GM10266 (cell line): ENCODE results near the gene TMEM44.

Experiments used
- DNase-seq: peaks from one replicate; pipeline ENCODE4 v3.0.0; 2012; ENCODE audit errors: extremely low spot score
- CTCF ChIP-seq: IDR thresholded peaks from 2 replicates; pipeline ENCODE4 v1.5.1; 2012; ENCODE audit warnings: mild to moderate bottlenecking, low read depth; ENCODE audit not compliant: control insufficient read depth, insufficient read depth; ENCODE audit errors: missing control alignments

The TMEM44 gene

DNA sequence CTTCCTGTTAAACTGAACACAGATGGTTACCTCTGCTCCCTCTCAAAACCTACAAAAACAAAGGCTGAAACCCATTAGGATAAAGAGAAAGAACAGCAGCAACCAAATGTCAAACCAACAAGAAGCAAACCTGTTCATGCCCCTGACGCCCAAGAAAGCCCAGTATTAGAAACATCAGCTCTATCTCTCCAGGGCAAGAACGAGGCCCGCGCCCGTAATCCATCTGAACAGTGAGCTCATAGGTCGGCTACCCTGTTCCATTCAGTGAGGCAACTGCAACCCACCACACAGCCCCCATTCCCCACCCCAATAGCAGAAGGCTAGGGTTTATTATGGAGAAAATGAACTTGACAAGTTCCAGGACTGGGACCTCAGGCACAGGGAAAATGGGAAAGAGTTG lies 28.7 kb upstream of the TMEM44 start:
- no peak for TF ChIP-seq CTCF
- DNase-seq: no peak

- DNase-seq: no peak
- TF ChIP-seq CTCF: no peak
These were observed 28.2 kb upstream of the TMEM44 start for GRCh38 chr3:194661374-194661773.

GRCh38 chr3:194659778-194660177 lies 26.6 kb upstream of the TMEM44 start:
- no peak for TF ChIP-seq CTCF
- DNase-seq: no peak

DNA sequence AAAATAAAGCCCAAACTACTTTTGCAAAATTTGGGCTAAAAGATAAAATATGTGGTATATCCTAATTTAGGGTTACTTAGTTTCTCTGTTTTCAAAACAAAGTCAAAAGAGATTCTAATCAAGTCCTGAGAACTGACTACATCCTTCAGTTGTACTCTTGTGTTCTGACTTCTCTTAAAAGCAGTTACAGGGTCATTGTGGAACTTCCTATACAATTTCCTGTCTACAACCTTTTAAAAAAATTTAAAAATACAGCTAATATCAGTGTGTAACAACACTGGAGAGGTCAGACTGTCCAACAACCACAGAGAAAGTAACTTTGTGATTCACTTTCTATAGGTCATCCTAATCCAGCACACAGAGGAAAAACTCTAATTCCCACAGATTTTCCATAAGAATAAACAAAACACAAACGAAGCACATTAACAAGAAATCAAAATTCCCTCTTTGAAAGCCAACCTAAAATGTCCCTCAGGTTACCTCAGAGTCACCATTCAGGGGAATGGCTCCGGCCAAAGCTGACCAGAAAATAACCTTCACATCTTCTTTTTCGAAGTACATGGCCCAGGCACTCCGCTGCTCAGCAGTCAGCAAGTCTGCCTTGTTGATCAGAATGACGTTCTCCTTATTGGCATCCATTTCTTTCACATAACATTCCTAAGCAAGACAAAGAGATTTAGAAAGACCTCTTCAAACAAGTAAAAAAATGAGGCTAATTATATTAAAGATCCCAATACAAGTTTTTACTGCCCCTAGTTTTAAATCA lies 25.4 kb upstream of the TMEM44 start:
- no peak for DNase-seq
- TF ChIP-seq CTCF: no peak

DNA sequence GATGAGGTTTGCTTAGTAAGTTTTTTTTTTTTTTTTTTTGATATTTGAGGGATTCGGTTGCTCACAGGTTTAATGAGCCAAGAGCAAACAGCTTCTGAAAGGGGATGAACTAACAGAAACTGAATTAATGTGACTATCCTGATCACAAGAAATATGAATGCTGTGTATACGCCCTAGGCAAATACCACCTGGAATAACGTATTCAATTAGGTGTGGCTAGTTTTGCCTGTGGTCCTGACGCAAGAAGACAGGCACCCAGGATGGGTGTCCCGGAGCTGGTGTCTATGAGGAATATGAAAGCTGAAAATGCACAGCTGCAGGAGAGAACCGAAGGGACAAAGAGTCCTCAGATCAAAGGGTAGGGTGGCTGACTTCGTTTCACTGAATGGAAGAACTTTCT lies 24.2 kb upstream of the TMEM44 start:
- no peak for TF ChIP-seq CTCF
- no peak for DNase-seq

DNA sequence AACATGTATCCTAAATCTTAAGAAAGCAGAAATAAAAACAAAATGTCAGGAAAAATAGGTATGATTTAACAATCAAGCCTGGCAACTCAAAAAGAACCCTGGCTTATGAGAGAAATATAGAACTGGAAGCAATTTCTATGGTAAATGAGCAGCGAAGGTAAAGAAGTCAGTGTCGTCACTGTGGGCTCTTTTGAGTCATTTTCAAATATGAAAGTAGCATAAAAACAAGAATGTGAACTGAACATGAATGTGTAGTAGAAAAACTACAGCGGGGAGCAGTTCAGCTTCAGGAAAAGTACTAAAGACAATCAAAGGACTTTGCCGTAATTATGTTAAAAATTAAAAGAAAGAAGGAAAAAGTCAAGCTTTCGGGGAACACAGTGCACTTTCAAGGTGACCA lies 21.2 kb upstream of the TMEM44 start:
- DNase-seq: peak; percentile 65
- no peak for TF ChIP-seq CTCF

GRCh38 chr3:194647747-194648146 lies 14.5 kb upstream of the TMEM44 start:
- no peak for DNase-seq
- TF ChIP-seq CTCF: no peak
